Muscle of leg (tissue), 11 donors: ENCODE measurements around the gene SHROOM2. TPM values are rescaled to one million over a fixed set of nuclear protein-coding genes. Genes with fewer than 3 reads are reported as not detected.
A peak's percentile ranks its signal among the peaks of the same experiment; 100 is the strongest.

Experiments used
- DNase-seq: peaks from one replicate; pipeline ENCODE4 v3.0.0; 2013
- H3K27ac ChIP-seq: one replicate; pipeline ENCODE4 v1.5.1; 2013; ENCODE audit warnings: mild to moderate bottlenecking, low read length, control low read depth
- H3K27me3 ChIP-seq: one replicate; pipeline ENCODE4 v1.6.1; 2013; ENCODE audit warnings: low read length; ENCODE audit not compliant: control insufficient read depth, insufficient read depth
- H3K36me3 ChIP-seq: one replicate; pipeline ENCODE4 v1.6.1; 2013; ENCODE audit warnings: low read length; ENCODE audit not compliant: control insufficient read depth, insufficient read depth
- H3K4me1 ChIP-seq: one replicate; pipeline ENCODE4 v1.6.1; 2013; ENCODE audit warnings: low read length; ENCODE audit not compliant: control insufficient read depth, insufficient read depth
- H3K4me3 ChIP-seq: one replicate; pipeline ENCODE4 v1.5.1; 2013; ENCODE audit warnings: low read length, control low read depth
- H3K9me3 ChIP-seq: replicated peaks from 2 replicates; pipeline ENCODE4 v1.6.1; 2013; ENCODE audit warnings: low read depth, low read length; ENCODE audit not compliant: control insufficient read depth
- WGBS: methylation state at CpG from one replicate; pipeline ENCODE4 v1.1.5; 2013; ENCODE audit warnings: missing lambda C conversion rate; ENCODE audit not compliant: insufficient coverage; 5-methylcytosine and 5-hydroxymethylcytosine counted together
- polyA plus RNA-seq, 8 donors: library from polyadenylated mRNA; unstranded; fragments of 120-200 nt; gene quantifications; one replicate each; pipeline versions ENCODE4 v1.2.1 to v1.2.3, GENCODE V29; 2013; ENCODE audit warnings: inconsistent platforms in 1 of 8, low replicate concordance in 1 of 8; ENCODE audit not compliant: insufficient read length in 8 of 8, insufficient read depth in 1 of 8
- total RNA-seq: library from RNA; stranded (reverse); fragments of 120-200 nt; gene quantifications from one replicate; pipeline ENCODE4 v1.2.4, GENCODE V29; 2013

Gene SHROOM2
- total and polyA plus RNA-seq, 9 donors: 0.84 to 3.7 (median 1.7) TPM

DNA sequence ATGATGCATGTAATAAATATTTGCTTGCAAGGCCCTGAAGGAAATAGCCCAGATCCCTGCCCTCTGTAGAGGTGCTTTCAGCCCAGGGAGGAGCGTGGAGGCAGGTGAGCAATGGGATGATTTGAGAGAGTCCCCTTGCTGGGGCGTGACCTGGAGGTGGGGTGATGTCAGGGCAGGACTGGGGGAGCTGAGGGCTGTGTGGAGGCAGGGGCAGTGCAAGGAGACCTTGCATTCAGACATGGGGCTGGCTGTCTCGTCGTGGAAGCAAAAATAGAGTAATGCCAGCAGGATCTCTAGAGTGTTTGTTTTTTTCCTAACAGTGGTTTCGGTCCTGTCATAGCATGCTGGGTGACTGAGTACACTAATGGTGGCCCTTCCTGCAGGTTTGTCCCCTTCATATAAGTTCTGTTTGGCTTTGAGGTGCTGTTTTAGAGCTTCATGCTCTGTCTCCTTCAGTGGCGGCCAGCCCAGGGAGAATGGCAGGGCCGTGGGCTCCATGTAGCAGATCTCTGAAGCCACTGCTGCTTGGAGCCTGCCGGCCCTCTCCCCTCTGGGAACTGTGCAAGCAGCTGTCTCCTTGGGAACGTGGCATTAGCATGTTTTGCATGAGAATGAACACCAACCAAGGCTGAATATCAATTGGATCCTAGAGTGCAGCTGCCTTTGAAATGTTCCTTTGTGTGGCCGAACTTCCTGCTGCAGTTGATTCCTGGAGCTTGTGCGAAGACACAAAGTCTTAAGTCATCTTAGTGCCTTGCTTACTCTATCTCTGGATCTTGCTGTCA is 141.7 kb downstream of the SHROOM2 start:
- Histone ChIP-seq H3K4me1 (peaks cover 6% of the 10 kb centered on the region), H3K27ac (no peak overlapping the region), H3K36me3 (no peaks in the 10 kb centered on the region), H3K9me3 (no peaks in the 10 kb centered on the region), H3K27me3 (peaks cover 19% of the 10 kb centered on the region), H3K4me3 (no peak overlapping the region)
- 36% methylated on average over 10 of the region's 11 CpGs for WGBS
- DNase-seq: peak; percentile 25

DNA sequence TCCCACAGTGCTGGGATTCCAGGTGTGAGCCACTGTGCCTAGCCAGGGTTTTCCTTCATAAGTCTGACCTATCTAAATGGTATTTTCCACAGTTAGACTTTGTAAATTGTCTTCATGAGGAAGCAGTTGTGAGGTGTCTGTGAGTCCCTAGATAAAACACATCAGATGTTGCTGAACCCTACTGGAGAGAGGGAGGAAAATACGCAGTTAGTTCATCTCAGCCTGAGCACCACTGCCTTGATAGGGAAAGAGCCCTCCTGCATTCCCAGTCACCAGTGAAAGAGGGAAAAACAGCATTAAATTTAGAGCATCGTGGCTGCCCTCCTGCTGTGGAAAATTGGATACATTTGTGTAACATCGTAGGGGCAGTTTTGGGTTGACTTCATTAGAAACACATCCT is 149.2 kb downstream of the SHROOM2 start:
- no peak overlapping the region for H3K27ac ChIP-seq
- no peaks in the 10 kb centered on the region for H3K9me3 ChIP-seq
- H3K4me3 ChIP-seq: no peak overlapping the region
- H3K36me3 ChIP-seq: no peaks in the 10 kb centered on the region
- 100% methylated on average over 1 of the region's 3 CpGs for WGBS
- no peak for DNase-seq
- H3K27me3 ChIP-seq: peaks cover 6% of the 10 kb centered on the region
- no peaks in the 10 kb centered on the region for H3K4me1 ChIP-seq

DNA sequence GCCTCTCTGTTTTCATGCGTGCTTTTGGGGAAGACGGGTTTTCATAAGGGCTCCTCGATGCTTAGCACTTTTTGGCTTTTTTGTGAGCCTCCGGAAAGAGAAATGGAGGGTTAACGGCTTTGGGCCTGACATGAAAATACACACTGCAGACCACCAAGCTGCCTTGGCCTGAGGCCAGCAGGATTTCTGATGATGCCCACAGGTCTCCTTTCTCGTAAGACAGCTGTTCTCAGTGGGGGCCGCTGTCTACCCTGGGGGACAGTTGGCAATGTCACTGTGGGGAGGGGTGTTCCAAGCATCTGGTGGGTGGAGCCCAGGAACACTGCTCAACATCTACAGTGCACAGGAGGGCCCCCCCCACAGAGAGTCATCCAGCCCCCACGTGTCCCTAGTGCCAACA is 151.5 kb downstream of the SHROOM2 start:
- no peak overlapping the region for H3K4me3 ChIP-seq
- no peaks in the 10 kb centered on the region for H3K36me3 ChIP-seq
- H3K4me1 ChIP-seq: peaks cover 3% of the 10 kb centered on the region
- H3K27ac ChIP-seq: no peak overlapping the region
- H3K27me3 ChIP-seq: peaks cover 10% of the 10 kb centered on the region
- DNase-seq: no peak
- no peaks in the 10 kb centered on the region for H3K9me3 ChIP-seq
- 73% methylated on average over 4 of the region's 8 CpGs for WGBS

DNA sequence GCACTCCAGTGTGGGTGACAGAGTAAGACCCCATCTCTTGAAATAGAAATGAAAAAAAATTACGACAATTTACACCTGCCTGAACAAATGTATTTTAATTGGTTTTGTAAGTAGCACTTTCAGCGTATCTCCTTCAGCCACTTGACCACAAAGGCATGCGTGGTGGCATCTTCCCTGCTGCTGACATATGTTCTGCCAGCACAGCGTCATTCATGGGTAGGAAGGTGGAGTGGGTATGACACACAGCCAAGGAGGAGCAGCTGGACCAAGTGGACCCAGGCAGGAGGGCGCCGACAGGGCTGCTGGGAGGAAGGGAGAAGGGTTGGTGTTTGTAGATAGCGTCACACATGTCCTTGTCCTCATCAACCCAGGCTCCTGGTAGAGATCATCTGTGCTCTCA is 152.3 kb downstream of the SHROOM2 start:
- Histone ChIP-seq H3K9me3 (no peaks in the 10 kb centered on the region), H3K36me3 (no peaks in the 10 kb centered on the region), H3K4me1 (peaks cover 3% of the 10 kb centered on the region), H3K4me3 (no peak overlapping the region), H3K27me3 (peaks cover 11% of the 10 kb centered on the region), H3K27ac (no peak overlapping the region)
- DNase-seq: no peak
- 83% methylated on average over 3 of the region's 7 CpGs for WGBS

DNA sequence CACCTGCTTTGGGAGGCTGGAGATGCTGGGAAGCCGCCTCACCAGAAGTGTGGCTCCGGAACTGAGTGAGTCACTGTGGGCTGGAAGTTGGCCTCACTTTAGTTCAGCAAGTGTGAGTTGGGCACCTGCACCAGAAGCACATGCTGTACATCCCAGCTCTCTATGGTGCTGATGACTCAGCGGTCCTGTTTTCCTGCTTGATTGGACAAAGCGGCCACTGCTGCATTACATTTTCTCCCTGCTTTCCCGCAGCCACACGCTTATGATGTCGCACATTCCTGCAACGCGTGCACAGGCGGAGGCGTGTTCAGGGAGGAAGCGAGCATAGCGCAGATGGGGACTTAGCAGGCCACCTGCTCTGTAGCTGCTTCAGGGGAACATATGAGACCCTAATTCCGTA is 154.2 kb downstream of the SHROOM2 start:
- DNase-seq: peak; percentile 16
- Histone ChIP-seq H3K27ac (no peak overlapping the region), H3K27me3 (peaks cover 11% of the 10 kb centered on the region), H3K36me3 (no peaks in the 10 kb centered on the region), H3K4me3 (no peak overlapping the region), H3K9me3 (no peaks in the 10 kb centered on the region), H3K4me1 (peaks cover 3% of the 10 kb centered on the region)
- WGBS: 88% methylated on average over 14 of the region's 14 CpGs

DNA sequence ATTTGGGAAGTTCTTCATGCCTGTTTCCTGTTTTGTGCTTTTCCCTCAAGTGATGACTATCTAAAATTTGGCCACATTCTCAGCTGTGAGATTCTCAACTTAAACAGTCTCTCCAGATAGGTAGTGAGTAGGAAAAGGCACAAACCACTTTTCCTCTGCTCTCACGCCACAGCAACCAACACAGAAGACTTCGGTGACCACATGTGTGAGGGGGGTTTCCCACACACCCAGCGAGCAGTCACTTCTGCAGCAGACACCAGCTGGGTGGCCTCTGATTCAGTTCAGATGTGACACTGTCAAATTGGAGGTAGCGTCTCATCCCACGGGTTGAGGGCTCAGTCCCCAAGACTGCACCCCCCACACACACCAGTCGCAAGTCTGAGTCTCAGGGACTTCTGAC is 155.9 kb downstream of the SHROOM2 start:
- no peaks in the 10 kb centered on the region for H3K36me3 ChIP-seq
- H3K9me3 ChIP-seq: no peaks in the 10 kb centered on the region
- peaks cover 3% of the 10 kb centered on the region for H3K4me1 ChIP-seq
- H3K27ac ChIP-seq: no peak overlapping the region
- no peak for DNase-seq
- 100% methylated on average over 4 of the region's 6 CpGs for WGBS
- no peak overlapping the region for H3K4me3 ChIP-seq
- peaks cover 12% of the 10 kb centered on the region for H3K27me3 ChIP-seq

DNA sequence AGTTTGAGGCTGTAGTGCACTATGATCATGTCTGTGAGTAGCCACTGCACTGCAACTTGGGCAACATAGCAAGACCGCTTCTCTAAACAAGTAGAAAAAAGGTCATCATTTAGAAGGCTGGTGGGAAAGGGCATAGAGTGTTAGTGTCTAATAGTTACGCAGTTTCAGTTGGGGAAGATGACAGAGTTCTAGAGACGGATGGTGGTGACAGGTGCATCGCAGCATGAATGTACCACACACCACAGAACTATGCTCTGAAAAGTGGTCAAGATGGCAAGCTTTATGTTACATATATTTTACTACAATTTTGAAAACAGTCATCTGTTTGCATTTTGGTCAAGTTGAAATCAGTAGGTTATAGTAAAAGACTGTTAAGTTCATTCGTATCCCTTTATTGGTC is 157.2 kb downstream of the SHROOM2 start:
- no peak for DNase-seq
- Histone ChIP-seq H3K27me3 (peaks cover 13% of the 10 kb centered on the region), H3K36me3 (no peaks in the 10 kb centered on the region), H3K9me3 (no peaks in the 10 kb centered on the region), H3K4me3 (no peak overlapping the region), H3K4me1 (peaks cover 3% of the 10 kb centered on the region), H3K27ac (no peak overlapping the region)
- 67% methylated on average over 1 of the region's 5 CpGs for whole genome bisulfite sequencing

DNA sequence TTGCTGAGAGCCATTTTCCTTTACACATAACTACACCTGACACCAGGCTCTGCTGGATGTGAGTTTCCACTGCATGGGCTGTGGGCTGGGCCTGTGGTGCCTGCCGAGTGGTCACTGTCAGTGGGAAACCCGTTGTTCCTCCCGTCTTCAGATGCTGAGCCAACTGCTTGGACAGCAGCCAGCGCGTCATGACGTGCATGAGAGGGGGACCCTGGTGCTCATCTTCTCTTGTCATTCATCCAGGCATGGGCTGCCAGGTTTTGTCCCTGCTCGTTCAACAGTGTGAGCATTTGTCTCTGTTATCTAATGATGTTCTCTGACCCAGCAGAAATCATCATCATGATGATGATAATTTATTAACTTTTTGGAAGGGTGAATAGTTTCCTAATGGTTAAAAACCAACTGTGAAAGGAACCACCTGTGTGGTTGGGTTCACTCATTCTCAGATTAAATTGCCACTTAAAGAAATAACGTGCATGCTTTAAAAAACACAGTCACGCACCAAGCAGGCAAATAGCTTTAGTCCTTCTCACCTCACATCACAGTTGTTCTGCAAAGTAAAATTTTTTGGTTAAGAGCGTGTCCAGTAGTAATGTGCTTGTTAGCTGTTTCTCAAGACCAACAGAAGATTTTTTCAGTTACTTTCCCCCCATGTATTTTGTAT is 161.0 kb downstream of the SHROOM2 start:
- Histone ChIP-seq H3K27me3 (peaks cover 13% of the 10 kb centered on the region), H3K4me3 (no peak overlapping the region), H3K27ac (no peak overlapping the region), H3K9me3 (no peaks in the 10 kb centered on the region), H3K36me3 (no peaks in the 10 kb centered on the region), H3K4me1 (no peaks in the 10 kb centered on the region)
- peak; percentile 11 for DNase-seq
- WGBS: 68% methylated on average over 6 of the region's 10 CpGs

DNA sequence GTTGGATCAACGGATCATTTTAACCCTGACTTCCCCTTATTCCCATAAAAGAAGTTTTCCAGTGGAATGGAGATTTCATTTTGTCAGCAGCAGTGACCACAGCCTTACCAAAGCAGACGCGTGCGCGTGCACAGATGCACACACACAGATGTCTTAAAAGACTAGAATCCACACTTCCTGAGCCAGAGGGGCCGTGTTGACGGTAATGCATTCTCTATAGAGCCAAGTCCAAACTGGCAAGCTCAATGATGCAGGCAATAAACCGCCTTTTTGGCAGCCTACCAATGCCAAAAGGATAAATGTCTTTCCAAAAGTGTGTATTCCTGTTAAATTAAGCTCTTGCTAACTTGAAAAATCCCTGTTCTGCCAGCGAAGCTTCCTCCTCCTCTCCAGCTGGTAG is 162.2 kb downstream of the SHROOM2 start:
- Histone ChIP-seq H3K4me3 (no peak overlapping the region), H3K4me1 (no peaks in the 10 kb centered on the region), H3K27me3 (peaks cover 13% of the 10 kb centered on the region), H3K27ac (no peak overlapping the region), H3K9me3 (peaks cover 6% of the 10 kb centered on the region), H3K36me3 (no peaks in the 10 kb centered on the region)
- peak; percentile 24 for DNase-seq
- WGBS: 70% methylated on average over 5 of the region's 9 CpGs

DNA sequence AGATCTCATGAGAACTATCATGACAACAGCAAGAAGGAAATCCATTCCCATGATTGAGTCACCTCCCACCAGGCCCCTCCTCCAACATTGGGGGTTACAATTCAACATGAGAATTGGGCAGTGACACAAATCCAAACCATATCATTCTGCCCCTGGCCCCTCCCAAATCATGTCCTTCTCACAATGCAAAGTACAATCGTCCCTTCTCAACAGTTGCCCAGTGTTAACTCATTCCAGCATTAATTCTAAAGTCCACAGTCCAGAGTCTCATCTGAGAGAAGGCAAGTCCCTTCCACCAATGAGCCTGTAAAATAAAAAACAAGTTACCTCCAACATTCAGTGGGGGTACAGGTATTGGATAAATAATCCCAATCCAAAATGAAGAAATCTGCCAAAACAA is 166.1 kb downstream of the SHROOM2 start:
- Histone ChIP-seq H3K9me3 (peaks cover 9% of the 10 kb centered on the region), H3K4me1 (no peaks in the 10 kb centered on the region), H3K36me3 (no peaks in the 10 kb centered on the region), H3K4me3 (no peak overlapping the region), H3K27ac (no peak overlapping the region), H3K27me3 (peaks cover 14% of the 10 kb centered on the region)
- 60% methylated on average over 1 of the region's 1 CpG for WGBS
- no peak for DNase-seq
